ENCODE measurements around the gene KCNG2. TPM values are rescaled to one million over a fixed set of nuclear protein-coding genes. Genes with fewer than 3 reads are reported as not detected.

KCNG2 gene
- total RNA-seq, 6 experiments from 2014 or later = not detected

GRCh38 chr18:79869591-79870300 is 72.0 kb downstream of the KCNG2 start:
- WGBS (ENCODE audit: insufficient coverage, low coverage, low lambda C conversion rate, missing lambda C conversion rate) = 80% methylated on average over 16 of the region's 32 CpGs
- no peak for TF ChIP-seq CTCF (IDR thresholded peaks at IDR 0.05)
- no peak for TF ChIP-seq POLR2A (IDR thresholded peaks at IDR 0.05)
- intact Hi-C loops (cut with DNase I) = no loop called here
- H3K36me3 ChIP-seq = no peaks in the 10 kb centered on the region
- DNase-seq (no peak), ATAC-seq (no peak)
- no peak overlapping the region for H3K4me3 ChIP-seq
- H3K27me3 ChIP-seq = no peaks in the 10 kb centered on the region
- H3K4me1 ChIP-seq = no peaks in the 10 kb centered on the region
- H3K9me3 ChIP-seq = no peaks in the 10 kb centered on the region
- no peak overlapping the region for H3K27ac ChIP-seq

DNA sequence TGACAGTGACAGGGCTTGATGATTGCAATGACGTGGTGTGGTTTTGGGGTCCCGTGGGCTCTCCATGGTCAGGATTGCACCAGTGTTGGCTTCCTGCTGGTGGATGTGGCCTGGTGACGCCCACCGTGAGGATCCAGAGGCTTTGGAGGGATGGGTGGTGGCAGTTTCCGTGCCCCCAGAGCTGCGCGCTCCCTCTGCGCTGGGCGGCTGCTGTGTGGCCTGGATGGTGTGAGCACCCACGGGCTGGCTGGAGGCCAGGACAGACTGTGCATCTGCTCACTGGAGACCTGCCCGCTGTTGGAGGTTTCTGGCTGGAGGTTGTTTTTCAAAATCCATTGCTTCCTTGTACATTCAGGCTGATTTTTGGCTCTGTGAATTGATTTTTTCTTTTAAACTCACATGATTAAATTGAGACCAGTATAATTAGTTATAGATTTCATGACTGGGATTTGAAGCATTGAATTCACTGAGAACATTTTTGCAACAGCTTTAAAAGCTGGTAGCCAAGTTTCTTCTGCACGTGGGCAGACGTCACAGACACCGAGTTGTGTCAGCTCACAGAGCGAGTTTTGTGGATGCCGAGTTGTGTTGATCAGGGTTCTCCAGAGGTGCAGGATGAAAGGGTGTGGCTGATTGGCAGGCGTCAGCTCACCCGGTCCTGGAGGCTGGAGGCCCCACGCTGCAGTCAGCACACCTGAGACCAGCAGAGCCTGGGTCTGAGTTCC is 72.7 kb downstream of the KCNG2 start:
- intact Hi-C loops (cut with DNase I) = no loop called here
- 57% methylated on average over 2 of the region's 19 CpGs for WGBS (ENCODE audit: insufficient coverage, low coverage, low lambda C conversion rate, missing lambda C conversion rate)
- Histone ChIP-seq H3K27me3 (no peaks in the 10 kb centered on the region), H3K27ac (no peak overlapping the region), H3K36me3 (no peaks in the 10 kb centered on the region), H3K4me3 (no peak overlapping the region), H3K4me1 (no peaks in the 10 kb centered on the region), H3K9me3 (no peaks in the 10 kb centered on the region)
- DNase-seq (no peak), ATAC-seq (no peak)
- TF ChIP-seq CTCF (IDR thresholded peaks at IDR 0.05) (no peak), POLR2A (IDR thresholded peaks at IDR 0.05) (no peak)

DNA sequence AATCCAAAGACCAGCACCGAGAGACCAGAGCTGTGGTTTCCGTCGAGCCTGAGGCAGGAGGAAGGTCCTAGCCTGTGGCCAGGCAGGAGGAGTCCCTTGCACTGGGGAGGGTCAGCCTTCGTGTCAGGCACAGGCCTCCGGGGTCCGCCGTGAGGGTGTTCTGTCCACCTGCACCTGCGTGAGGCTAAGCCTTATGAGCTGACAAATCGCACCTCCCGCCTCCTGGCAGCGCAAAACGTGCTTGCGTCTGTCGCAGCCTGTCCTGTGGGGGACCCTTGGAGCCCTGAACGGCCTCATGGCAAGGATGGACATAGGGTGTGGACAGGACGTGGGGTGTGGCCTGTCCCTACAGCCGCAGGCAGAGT is 73.3 kb downstream of the KCNG2 start:
- intact Hi-C loops (cut with DNase I) = no loop called here
- no peak overlapping the region for H3K27ac ChIP-seq
- ATAC-seq = no peak
- WGBS (ENCODE audit: insufficient coverage, low coverage, low lambda C conversion rate, missing lambda C conversion rate) = no CpG with 5 or more reads among the region's 17 CpGs
- TF ChIP-seq POLR2A (IDR thresholded peaks at IDR 0.05) (no peak), CTCF (IDR thresholded peaks at IDR 0.05) (no peak)
- no peaks in the 10 kb centered on the region for H3K9me3 ChIP-seq
- DNase-seq = peak in 1 of 3 donors; percentile 48
- no peak overlapping the region for H3K4me3 ChIP-seq
- H3K4me1 ChIP-seq = no peaks in the 10 kb centered on the region
- no peaks in the 10 kb centered on the region for H3K27me3 ChIP-seq
- H3K36me3 ChIP-seq = no peaks in the 10 kb centered on the region

- peak in 2 of 3 donors; percentile 16 to 46 for DNase-seq
- intact Hi-C loops (cut with DNase I) = no loop called here
Observed at GRCh38 chr18:79871481-79872091, 73.8 kb downstream of the KCNG2 start.

More at GRCh38 chr18:79871481-79872091, 73.8 kb downstream of the KCNG2 start:
- H3K36me3 ChIP-seq = no peaks in the 10 kb centered on the region
- no peaks in the 10 kb centered on the region for H3K27me3 ChIP-seq
- H3K9me3 ChIP-seq = no peaks in the 10 kb centered on the region
- no peaks in the 10 kb centered on the region for H3K4me1 ChIP-seq
- no peak overlapping the region for H3K4me3 ChIP-seq
- 74% methylated on average over 4 of the region's 33 CpGs for WGBS (ENCODE audit: insufficient coverage, low coverage, low lambda C conversion rate, missing lambda C conversion rate)
- ATAC-seq = no peak
- no peak for TF ChIP-seq CTCF (IDR thresholded peaks at IDR 0.05)
- no peak for TF ChIP-seq POLR2A (IDR thresholded peaks at IDR 0.05)
- H3K27ac ChIP-seq = no peak overlapping the region
